HG02610 (cell line): ENCODE data around the gene MTX2.
"Not testable (repeated sequence)": the region's sequence is repeated elsewhere in the genome, so short reads cannot be mapped to it uniquely, and the experiment has no call there.

Source experiments
- ATAC-seq: cut with Tn5 transposase; IDR thresholded peaks from one replicate; pipeline ENCODE4 v1.9.1; 2021; ENCODE audit warnings: mild to moderate bottlenecking, moderate library complexity; ENCODE audit not compliant: unreplicated experiment

The MTX2 gene

GRCh38 chr2:176284461-176285049 is 15.3 kb downstream of the MTX2 start:
- ATAC-seq: no peak

- ATAC-seq: no peak
Measured at GRCh38 chr2:176285321-176285720, 16.1 kb downstream of the MTX2 start.

- ATAC-seq: no peak
Measured at GRCh38 chr2:176291335-176291734, 22.1 kb downstream of the MTX2 start.

DNA sequence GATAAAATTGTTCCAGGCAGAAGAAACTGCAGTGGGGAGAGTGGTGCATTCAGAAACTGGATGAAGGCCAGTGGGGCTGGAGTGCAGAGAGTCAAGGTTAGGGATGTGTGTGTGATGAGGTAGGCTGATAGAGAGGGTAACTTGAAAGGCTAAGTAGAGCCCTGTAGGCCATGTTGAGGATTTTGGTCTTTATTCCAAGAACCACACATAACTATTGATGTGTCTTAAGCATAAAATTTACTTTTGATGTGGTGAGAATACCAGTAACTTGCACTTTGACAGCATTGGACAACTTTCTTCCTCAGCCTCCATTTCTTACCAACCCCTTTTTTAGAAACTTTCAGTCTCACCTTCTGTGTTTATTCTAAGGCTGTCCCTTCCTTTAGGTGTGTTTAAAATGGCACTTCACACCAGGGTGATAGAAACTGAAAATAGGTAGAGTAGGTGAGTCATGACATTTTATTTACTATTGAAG is 22.6 kb downstream of the MTX2 start:
- ATAC-seq: peak; percentile 95

DNA sequence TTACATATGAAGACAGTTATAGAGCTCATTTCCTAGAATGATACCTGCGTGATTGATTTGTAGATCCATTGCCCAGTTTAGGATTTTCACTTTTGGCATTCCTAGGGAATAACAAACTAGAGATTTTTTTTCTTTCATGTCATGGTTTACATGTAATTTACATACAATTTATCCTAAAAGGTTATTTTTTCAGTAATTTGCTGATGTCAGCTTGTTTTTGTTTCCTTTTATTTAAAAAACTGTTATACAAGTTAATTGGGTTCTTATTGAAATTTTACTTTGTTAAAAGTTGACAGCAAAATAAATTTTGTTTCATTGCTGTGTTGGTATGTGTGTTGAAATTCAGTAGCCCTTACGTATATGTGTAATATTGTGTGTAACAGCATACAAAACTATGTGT is 23.4 kb downstream of the MTX2 start:
- ATAC-seq: no peak

- ATAC-seq: no peak
Measured at GRCh38 chr2:176293334-176293733, 24.1 kb downstream of the MTX2 start.

- no peak for ATAC-seq
Measured at GRCh38 chr2:176297067-176297466, 27.8 kb downstream of the MTX2 start.

DNA sequence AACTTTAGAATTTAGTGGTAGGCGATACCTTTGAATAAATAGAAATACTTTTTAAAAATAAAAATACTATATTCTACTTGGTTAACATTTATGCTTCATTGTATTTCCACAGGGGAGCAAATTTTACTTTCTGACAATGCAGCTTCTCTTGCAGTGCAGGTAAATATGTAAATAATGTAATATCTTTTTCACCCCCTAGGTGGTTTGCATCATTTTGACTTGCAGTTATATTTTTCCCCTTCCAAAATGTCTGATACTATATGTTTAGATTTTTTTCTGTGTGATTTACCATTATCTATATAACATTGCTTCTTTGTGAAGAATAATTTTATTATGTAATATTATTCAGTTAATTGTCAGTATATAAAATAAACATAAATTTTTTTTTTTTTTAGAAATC is 28.5 kb downstream of the MTX2 start:
- ATAC-seq: no peak

DNA sequence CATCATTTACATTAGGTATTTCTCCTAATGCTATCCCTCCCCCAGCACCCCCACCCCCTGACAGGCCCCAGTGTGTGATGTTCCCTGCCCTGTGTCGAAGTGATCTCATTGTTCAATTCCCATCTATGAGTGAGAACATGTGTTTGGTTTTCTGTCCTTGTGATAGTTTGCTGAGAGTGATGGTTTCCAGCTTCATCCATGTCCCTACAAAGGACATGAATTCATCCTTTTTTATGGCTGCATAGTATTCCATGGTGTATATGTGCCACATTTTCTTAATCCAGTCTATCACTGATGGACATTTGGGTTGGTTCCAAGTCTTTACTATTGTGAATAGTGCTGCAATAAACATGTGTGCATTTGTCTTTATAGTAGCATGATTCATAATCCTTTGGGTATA is 36.8 kb downstream of the MTX2 start:
- not testable (repeated sequence) for ATAC-seq

GRCh38 chr2:176317199-176317598 is 48.0 kb downstream of the MTX2 start:
- no peak for ATAC-seq

GRCh38 chr2:176317623-176318065 is 48.4 kb downstream of the MTX2 start:
- ATAC-seq: no peak

DNA sequence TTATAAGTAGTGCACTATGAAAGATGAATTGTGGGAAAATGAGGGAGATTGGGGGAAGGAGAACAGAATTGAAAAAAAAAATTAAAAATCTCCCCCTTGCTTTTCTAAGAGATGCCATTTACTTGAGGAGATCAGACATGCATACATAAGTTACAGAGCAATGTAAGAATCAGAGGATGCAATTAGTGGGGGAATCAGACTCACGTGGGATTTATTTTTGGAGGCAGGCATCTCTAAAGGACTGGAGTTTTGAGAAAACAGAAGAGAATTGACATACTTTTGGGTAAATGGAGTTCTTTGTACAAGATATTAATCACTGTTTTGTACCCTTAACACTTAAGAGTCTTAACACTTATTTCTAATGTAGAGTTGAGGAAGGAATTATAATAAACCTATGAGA is 52.7 kb downstream of the MTX2 start:
- ATAC-seq: no peak

DNA sequence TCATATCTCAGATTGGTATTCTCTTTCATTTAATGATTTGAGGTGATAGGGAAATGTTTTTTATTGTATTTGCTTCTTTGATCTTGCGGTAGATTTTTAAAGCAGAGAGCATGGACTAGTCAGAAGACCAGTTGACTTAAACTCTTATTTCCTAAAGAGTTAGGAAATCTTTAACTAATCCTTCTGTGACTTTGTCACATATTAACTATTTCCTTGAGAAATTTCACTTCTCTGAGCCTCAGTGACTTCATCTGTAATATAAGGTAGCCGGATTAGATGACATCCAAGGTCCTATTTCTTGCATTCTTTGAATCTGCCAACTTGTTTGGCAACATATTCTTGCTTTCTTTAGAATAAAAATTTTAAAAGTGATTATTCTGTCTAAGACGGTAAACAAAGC is 55.6 kb downstream of the MTX2 start:
- no peak for ATAC-seq

GRCh38 chr2:176325732-176326131 is 56.5 kb downstream of the MTX2 start:
- ATAC-seq: no peak

DNA sequence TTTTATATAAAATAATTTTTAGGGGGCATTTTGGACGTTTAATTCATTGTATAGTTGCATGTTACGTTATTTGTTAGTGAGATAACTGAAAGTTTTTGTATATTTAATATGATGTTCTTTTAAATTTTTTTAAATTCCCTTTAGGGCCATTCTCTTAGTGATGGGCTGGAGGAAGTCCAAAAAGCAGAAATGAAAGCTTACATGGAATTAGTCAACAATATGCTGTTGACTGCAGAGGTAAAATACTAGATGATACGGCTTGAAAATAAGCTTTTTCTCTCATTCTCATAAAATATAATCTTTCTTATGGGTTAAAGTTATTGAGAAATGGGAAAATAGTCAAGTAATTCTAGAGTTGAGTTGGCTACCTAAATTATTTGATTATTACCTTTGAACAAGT is 58.9 kb downstream of the MTX2 start:
- ATAC-seq: no peak

GRCh38 chr2:176330612-176331011 is 61.4 kb downstream of the MTX2 start:
- no peak for ATAC-seq

- ATAC-seq: no peak
Measured at GRCh38 chr2:176331646-176332045, 62.4 kb downstream of the MTX2 start.

DNA sequence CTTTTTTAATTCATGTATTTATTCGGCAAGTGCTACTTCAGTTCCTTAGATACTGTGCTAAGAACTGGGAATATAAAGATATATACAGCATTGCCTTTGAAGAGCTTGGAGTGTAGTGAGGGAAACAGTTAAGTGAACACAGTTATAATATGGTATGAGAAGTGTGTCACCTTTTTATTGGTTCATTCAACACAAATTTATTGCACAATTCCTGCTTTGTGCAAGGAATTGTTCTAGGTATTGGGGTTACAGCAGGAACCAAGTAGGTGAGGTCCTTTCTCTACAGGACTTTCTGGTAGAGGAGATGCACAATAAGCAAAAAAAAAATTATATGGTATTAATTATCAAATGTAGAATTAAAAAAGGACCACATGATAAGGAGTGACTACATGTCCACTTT is 65.5 kb downstream of the MTX2 start:
- ATAC-seq: no peak

GRCh38 chr2:176338395-176338794 is 69.2 kb downstream of the MTX2 start:
- ATAC-seq: no peak

DNA sequence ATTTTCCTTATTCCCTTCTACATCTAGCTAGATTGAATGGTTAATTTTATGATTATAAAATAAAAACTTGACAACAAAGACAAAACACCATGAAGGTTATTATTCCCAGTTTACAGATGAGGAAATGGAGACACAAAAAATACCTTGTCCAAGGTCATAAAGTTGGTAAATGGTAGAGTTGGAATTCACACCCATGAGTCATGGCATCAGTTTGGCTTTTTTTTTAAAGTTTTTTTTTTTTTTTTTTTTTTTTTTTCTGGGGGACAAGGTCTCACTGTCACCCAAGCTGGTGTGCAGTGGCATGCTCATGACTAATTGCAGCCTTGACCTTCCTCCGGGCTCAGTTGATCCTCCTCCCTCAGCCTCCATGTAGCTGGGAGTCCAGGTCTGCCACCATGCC is 70.0 kb downstream of the MTX2 start:
- ATAC-seq: no peak

DNA sequence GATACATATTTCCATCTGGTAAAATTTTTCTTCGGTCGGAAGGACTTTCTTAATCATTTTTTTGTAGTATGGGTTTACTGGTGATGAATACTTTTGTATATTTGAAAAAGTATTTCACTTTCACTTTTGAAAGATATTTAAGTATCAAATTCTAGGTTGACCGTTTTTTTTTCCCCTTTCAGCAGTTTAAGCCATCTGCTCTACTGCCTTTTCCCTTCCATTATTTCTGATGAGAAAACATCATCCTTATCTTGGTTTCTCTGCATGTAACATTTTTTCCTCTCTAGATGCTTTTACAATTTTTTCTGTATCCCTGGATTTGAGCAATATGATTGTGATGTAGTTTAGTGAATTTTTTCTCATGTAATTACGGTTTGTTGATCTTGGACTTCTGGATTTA is 87.0 kb downstream of the MTX2 start:
- no peak for ATAC-seq

DNA sequence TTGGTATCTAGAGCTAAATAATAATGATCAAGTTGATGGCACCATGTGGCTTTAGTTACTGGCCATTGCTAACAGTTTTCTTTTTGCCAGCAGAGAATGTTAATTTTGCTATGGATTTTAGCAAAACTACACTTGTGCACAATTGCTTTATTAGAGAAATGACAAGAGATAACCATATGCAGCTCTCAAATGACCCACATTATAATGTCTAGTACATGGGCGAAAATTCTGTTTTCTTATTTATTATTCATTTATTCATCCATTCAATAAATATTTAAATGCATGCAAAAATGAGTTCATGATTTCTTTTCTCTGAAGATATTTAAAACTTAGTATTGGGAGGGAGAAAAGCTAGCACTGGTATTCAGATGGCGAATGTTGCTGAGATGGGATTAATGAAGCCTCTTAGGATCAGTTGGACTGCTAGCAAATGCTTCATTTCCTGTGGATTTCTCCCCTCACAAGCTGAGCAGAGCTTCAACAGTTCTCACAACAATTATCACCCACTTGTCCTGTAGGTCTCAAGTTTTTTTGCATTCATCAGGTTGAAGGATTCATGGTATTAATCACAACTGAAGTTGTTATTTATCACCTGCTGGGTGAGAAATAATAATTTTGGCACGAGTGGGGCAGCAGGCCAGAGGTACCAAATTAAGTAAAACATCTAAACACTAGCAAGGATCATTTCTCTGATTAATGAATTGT is 95.2 kb downstream of the MTX2 start:
- no peak for ATAC-seq

DNA sequence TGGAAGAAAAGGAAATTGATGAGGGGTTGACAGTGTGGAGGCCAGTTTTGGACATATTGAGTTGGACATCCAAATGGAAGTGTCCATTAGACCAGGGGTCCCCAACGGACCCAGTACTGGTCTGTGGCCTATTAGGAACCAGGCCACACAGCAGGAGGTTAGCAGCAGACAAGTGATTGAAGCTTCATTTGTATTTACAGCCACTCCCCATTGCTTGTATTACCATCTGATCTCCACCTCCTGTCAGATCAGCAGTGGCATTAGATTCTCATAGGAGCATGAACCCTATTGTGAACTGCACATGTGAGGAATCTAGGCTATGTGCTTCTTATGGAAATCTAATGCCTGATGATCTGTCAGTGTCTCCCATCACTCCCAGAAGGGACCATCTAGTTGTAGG is 99.1 kb downstream of the MTX2 start:
- ATAC-seq: no peak
